H1 (cell line): ENCODE measurements around the gene EIF2B1.
"Not testable (repeated sequence)": the region's sequence is repeated elsewhere in the genome, so short reads cannot be mapped to it uniquely, and the experiment has no call there.

ENCODE experiments used
- CTCF ChIP-seq, 3 experiments: IDR thresholded peaks; 1 replicate in 2 of 3; 2 replicates in 1 of 3; pipeline versions ENCODE4 v1.5.1 to v1.6.1; 2011; ENCODE audit warnings: low read length in 3 of 3, mild to moderate bottlenecking in 3 of 3, inconsistent platforms in 2 of 3, low read depth in 1 of 3, moderate library complexity in 1 of 3; ENCODE audit not compliant: insufficient read depth in 1 of 3; ENCODE audit errors: control extremely low read depth in 1 of 3
- JUND ChIP-seq: IDR thresholded peaks from 2 replicates; pipeline ENCODE4 v1.6.1; 2011; ENCODE audit warnings: mild to moderate bottlenecking, improper control_type of control experiment, low read length
- RBBP5 ChIP-seq: IDR thresholded peaks from 2 replicates; pipeline ENCODE4 v1.7.1; 2012; ENCODE audit warnings: low read depth, mild to moderate bottlenecking, inconsistent platforms, low read length, moderate library complexity, borderline replicate concordance
- RFX5 ChIP-seq: IDR thresholded peaks from 2 replicates; pipeline ENCODE4 v1.6.1; 2011; ENCODE audit warnings: low read depth, low read length, improper control_type of control experiment, borderline replicate concordance

GRCh38 chr12:123603495-123603894 lies 30.0 kb downstream of the EIF2B1 start:
- not testable (repeated sequence) for TF ChIP-seq CTCF (IDR thresholded peaks at IDR 0.05; ENCODE audit: control extremely low read depth in 1 of 3, insufficient read depth in 1 of 3, low read depth in 1 of 3, low read length in 3 of 3); RBBP5; JUND; RFX5
